Urinary bladder (tissue), 4 donors: ENCODE measurements around the gene GAB2. TPM values are rescaled to one million over a fixed set of nuclear protein-coding genes. Genes with fewer than 3 reads are reported as not detected.
"Not testable (repeated sequence)": the region's sequence is repeated elsewhere in the genome, so short reads cannot be mapped to it uniquely, and the experiment has no call there.

ENCODE experiments used
- DNase-seq: peaks from one replicate; pipeline ENCODE4 v3.0.0-alpha.2; 2015; ENCODE audit errors: extremely low spot score
- H3K27ac ChIP-seq: one replicate; pipeline ENCODE4 v1.5.1; 2013; ENCODE audit warnings: low read depth, mild to moderate bottlenecking, moderate library complexity
- H3K36me3 ChIP-seq: one replicate; pipeline ENCODE4 v1.6.1; 2013; ENCODE audit warnings: mild to moderate bottlenecking, moderate library complexity; ENCODE audit not compliant: insufficient read depth
- H3K4me1 ChIP-seq: one replicate; pipeline ENCODE4 v1.6.1; 2013; ENCODE audit warnings: mild to moderate bottlenecking, moderate library complexity; ENCODE audit not compliant: insufficient read depth
- H3K4me3 ChIP-seq: one replicate; pipeline ENCODE4 v1.5.1; 2013; ENCODE audit warnings: low read depth, low read length
- WGBS: extraction: QIAGEN DNeasy Blood & Tissue Kit; methylation state at CpG from one replicate; pipeline ENCODE4 v1.1.7; 2013; 5-methylcytosine and 5-hydroxymethylcytosine counted together
- polyA plus RNA-seq: library from polyadenylated mRNA; stranded (reverse); fragments of 200-250 nt; gene quantifications from one replicate; pipeline ENCODE4 v1.2.3, GENCODE V29; 2013
- total RNA-seq: library from RNA; depleted of rRNA; stranded (reverse); fragments of >200 nt; gene quantifications from one replicate; pipeline ENCODE4 v1.2.3, GENCODE V29; 2014
- donor health status: healthy with polysubstance abuse.
- donor health status: healthy.

GAB2 gene
- total and polyA plus RNA-seq, 2 donors: 13.2 to 16.8 TPM

- WGBS: 92% methylated on average over 4 of the region's 4 CpGs
- no peak overlapping the region for H3K4me3 ChIP-seq
- no peaks in the 10 kb centered on the region for H3K36me3 ChIP-seq
- peaks cover 1% of the 10 kb centered on the region for H3K4me1 ChIP-seq
- DNase-seq: no peak
- H3K27ac ChIP-seq: no peak overlapping the region
Observed at GRCh38 chr11:78312712-78313111, 104.9 kb downstream of the GAB2 start.

- Histone ChIP-seq H3K4me1 (peaks cover 1% of the 10 kb centered on the region), H3K36me3 (no peaks in the 10 kb centered on the region), H3K27ac (no peak overlapping the region), H3K4me3 (no peak overlapping the region)
- DNase-seq: no peak
- WGBS: 89% methylated on average over 5 of the region's 5 CpGs
Observed at GRCh38 chr11:78311702-78312371, 105.8 kb downstream of the GAB2 start.

GRCh38 chr11:78310500-78310909 lies 107.1 kb downstream of the GAB2 start:
- H3K27ac ChIP-seq: no peak overlapping the region
- no peak for DNase-seq

GRCh38 chr11:78304201-78304600 lies 113.4 kb downstream of the GAB2 start:
- no peak overlapping the region for H3K27ac ChIP-seq
- H3K36me3 ChIP-seq: no peaks in the 10 kb centered on the region
- 93% methylated on average over 2 of the region's 2 CpGs for WGBS
- no peaks in the 10 kb centered on the region for H3K4me1 ChIP-seq
- DNase-seq: no peak
- H3K4me3 ChIP-seq: no peak overlapping the region

More at GRCh38 chr11:78310500-78310909, 107.1 kb downstream of the GAB2 start:
- peaks cover 1% of the 10 kb centered on the region for H3K4me1 ChIP-seq
- no peaks in the 10 kb centered on the region for H3K36me3 ChIP-seq
- no peak overlapping the region for H3K4me3 ChIP-seq
- WGBS: 12% methylated on average over 6 of the region's 6 CpGs

GRCh38 chr11:78300108-78300839 lies 117.3 kb downstream of the GAB2 start:
- Histone ChIP-seq H3K4me1 (peaks cover 2% of the 10 kb centered on the region), H3K4me3 (no peak overlapping the region), H3K36me3 (no peaks in the 10 kb centered on the region), H3K27ac (no peak overlapping the region)
- no peak for DNase-seq
- 97% methylated on average over 5 of the region's 5 CpGs for WGBS

- WGBS: 89% methylated on average over 2 of the region's 2 CpGs
- DNase-seq: no peak
Observed at GRCh38 chr11:78299000-78299710, 118.5 kb downstream of the GAB2 start.

GRCh38 chr11:78298291-78298771 lies 119.3 kb downstream of the GAB2 start:
- 92% methylated on average over 1 of the region's 1 CpG for WGBS

More at GRCh38 chr11:78299000-78299710, 118.5 kb downstream of the GAB2 start:
- no peak overlapping the region for H3K4me3 ChIP-seq
- H3K4me1 ChIP-seq: peaks cover 2% of the 10 kb centered on the region
- H3K36me3 ChIP-seq: no peaks in the 10 kb centered on the region
- H3K27ac ChIP-seq: no peak overlapping the region

GRCh38 chr11:78295991-78296930 lies 121.4 kb downstream of the GAB2 start:
- H3K4me1 ChIP-seq: peaks cover 2% of the 10 kb centered on the region
- no peak overlapping the region for H3K27ac ChIP-seq
- no peak for DNase-seq
- H3K4me3 ChIP-seq: no peak overlapping the region
- H3K36me3 ChIP-seq: no peaks in the 10 kb centered on the region
- 86% methylated on average over 8 of the region's 8 CpGs for WGBS

More at GRCh38 chr11:78298291-78298771, 119.3 kb downstream of the GAB2 start:
- no peak for DNase-seq
- H3K27ac ChIP-seq: no peak overlapping the region
- H3K4me1 ChIP-seq: peaks cover 2% of the 10 kb centered on the region
- no peak overlapping the region for H3K4me3 ChIP-seq
- H3K36me3 ChIP-seq: no peaks in the 10 kb centered on the region

- peaks cover 2% of the 10 kb centered on the region for H3K4me1 ChIP-seq
- DNase-seq: no peak
- no peaks in the 10 kb centered on the region for H3K36me3 ChIP-seq
- WGBS: 96% methylated on average over 3 of the region's 3 CpGs
- H3K4me3 ChIP-seq: no peak overlapping the region
- no peak overlapping the region for H3K27ac ChIP-seq
Observed at GRCh38 chr11:78295347-78295746, 122.3 kb downstream of the GAB2 start.

- 93% methylated on average over 5 of the region's 5 CpGs for WGBS
- H3K27ac ChIP-seq: not testable (repeated sequence)
Observed at GRCh38 chr11:78294100-78294499, 123.5 kb downstream of the GAB2 start.

GRCh38 chr11:78293536-78293935 lies 124.1 kb downstream of the GAB2 start:
- Histone ChIP-seq H3K4me3 (no peak overlapping the region), H3K36me3 (no peaks in the 10 kb centered on the region), H3K4me1 (peaks cover 2% of the 10 kb centered on the region), H3K27ac (no peak overlapping the region)
- WGBS: 97% methylated on average over 6 of the region's 6 CpGs
- DNase-seq: no peak

More at GRCh38 chr11:78294100-78294499, 123.5 kb downstream of the GAB2 start:
- H3K4me3 ChIP-seq, H3K4me1 ChIP-seq, DNase-seq, H3K36me3 ChIP-seq: not testable (repeated sequence)

GRCh38 chr11:78292109-78292803 lies 125.4 kb downstream of the GAB2 start:
- DNase-seq: no peak
- H3K36me3 ChIP-seq: no peaks in the 10 kb centered on the region
- 86% methylated on average over 9 of the region's 9 CpGs for WGBS
- H3K4me1 ChIP-seq: peaks cover 2% of the 10 kb centered on the region
- H3K4me3 ChIP-seq: no peak overlapping the region
- no peak overlapping the region for H3K27ac ChIP-seq
